HTR-8/SVneo (cell line): ENCODE results near the gene AKNA.
"Not testable (repeated sequence)": the region's sequence is repeated elsewhere in the genome, so short reads cannot be mapped to it uniquely, and the experiment has no call there.

Experiments used
- DNase-seq: peaks from one replicate; pipeline ENCODE4 v3.0.0; 2011; ENCODE audit warnings: low spot score, mixed read lengths; ENCODE audit not compliant: insufficient read length
- FAIRE-seq: peaks from 2 replicates; lab custom pipeline; 2011; peaks lifted over from hg19 to GRCh38; lab: Jason Lieb, UNC

AKNA gene

DNA sequence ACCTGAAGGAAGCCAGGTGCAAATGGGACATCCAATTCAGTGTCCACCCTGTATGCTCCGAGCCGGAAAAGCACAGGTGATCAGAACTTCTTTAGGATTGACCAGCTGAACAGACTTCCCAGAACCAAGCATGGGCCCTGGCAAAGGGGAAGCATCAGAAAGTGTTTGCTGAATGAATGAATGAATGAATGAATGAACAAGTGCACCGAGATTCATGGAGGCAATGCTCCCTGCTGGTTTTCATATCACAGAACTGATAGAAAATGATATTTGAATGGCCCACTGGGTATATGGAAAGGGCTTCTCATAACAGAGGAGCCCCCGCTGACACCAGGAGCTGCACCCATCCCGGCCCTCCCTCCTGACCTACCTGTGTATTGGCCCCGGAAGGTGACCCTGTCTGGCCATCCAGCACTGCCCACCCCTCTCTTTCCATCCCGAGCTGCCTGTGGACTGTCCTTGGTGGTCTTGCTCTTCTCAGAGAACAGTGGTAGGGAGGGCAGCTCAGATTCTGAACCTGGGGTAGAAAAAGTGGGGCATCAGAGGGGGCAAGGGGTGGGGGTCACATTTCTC lies 42.2 kb downstream of the AKNA start:
- no peak for DNase-seq
- no peak for FAIRE-seq

DNA sequence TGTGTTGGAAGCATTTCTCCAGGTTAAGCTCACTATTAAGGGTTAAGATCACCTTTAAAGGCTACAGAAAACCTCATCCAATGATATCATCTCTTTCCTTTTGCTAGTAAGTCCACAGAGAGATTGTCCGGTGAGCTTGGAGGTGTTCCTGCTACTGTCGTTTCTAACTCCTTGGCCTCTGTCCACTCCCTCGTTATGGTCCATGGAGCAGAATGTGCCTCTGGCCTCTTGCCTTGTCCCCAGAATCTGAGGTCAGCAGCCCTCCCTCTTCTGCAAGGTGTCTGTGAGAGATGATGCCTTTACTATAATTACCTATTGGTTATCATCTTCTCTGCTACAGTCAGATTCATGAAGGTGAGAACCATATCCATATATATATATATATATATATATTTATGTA lies 43.1 kb downstream of the AKNA start:
- DNase-seq, result no peak
- no peak for FAIRE-seq

DNA sequence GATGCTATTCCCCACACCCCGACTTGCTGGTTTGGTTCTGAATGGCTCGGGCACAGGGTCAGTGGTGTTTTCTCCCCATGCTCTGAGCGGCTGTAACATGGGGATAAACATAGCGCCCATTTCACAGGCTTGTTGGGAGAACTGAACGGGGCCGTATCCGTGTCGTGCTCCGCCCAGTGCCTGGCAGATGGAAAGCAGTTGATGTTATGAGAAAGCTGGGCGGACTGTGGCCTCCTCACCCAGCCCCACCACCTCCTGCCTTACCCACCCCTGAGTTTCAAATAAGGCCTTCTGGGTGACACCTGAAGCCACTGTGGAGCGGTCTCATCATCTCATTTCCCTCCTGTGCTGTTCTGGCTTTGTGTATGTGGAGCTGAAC lies 43.6 kb downstream of the AKNA start:
- FAIRE-seq (no peak), DNase-seq (no peak)

- DNase-seq (no peak), FAIRE-seq (no peak)
Measured at GRCh38 chr9:114343471-114344187, 44.2 kb downstream of the AKNA start.

DNA sequence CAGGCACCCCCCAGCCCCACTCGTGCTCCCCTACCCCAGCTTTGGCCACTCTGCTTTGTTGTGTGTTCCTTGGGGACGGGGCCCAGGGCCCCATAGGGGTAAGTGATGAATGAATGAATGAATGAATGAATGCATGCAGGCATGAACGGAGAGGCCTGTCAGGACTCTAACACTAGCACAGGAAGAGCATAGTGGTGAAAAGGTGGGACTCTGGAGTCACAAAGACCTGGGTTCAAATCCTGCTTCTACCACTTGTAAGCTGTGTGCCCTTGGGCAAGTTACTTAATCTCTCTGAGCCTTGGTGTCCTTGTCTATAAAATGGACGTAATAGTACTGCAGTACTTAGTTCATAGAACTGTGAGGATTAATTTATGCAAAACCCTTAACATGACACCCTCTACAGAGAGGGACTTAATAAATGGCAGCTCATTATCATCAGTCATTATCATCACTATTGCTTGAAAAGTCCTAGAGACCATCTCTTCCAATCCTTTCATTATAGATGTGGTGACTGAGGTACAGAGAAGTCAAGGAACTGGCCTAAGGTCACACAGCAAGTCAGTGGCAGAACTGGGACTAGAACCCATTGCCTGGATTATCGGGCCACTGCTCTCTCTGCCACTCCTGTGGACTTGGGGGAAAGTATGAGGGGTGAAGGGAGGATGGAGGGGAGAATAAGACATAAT lies 44.9 kb downstream of the AKNA start:
- FAIRE-seq (no peak), DNase-seq (no peak)

DNA sequence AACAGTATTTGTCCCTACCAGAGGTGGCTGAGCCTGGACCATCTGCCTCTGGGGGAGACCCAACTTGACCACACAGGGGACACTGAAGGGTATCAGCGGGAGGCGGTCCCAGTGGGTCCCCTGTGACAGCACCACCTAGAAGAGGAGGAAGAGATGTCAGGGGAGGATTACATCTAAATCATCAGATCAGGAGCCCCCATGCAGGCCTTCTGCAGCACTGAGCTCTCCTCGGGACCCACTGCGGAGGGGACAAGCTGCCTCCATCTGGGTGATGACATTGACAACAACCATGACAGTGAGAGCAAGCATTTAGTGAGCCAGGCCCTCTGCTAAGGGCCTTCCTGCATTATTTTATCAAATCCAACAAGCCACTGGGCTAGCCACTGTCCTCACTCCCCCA lies 45.8 kb downstream of the AKNA start:
- DNase-seq (no peak), FAIRE-seq (no peak)

- FAIRE-seq (no peak), DNase-seq (no peak)
Measured at GRCh38 chr9:114341152-114341830, 46.5 kb downstream of the AKNA start.

DNA sequence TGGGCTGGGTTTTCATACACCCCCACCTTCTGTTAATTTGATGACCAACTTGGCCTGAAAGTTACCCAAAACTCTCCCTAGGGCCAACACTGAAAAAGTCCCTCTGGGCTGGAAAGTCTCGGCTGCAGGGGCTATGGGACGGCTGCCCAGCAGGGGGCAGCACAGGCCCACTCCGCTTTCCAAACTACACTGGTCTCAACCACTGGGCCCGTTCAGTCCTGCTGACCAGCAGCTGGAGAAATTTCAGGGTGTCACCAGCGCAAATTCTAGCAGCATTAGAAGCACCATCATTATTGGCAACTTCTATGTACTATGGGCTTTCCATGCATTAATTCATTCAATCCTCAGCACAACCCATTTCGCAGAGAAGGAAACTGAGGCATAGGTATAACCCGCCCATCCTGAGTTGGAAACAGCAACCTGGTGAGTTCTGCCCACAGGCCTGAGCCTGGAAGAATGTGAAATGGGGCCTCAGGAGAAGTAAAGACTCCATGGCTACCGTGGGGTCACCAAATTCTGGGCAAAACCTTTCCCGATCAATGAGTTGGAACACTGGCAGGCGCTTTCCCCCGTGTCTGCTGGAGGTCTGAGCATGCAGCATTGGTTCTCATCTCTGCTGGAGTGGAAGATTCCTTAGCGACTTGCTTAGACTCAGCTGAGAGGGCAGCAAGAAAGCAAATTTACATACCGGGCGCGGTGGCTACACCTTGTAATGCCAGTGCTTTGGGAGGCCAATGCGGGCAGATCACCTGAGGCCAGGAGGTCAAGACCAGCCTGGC lies 48.5 kb downstream of the AKNA start:
- DNase-seq (peak; percentile 70), FAIRE-seq (no peak)

GRCh38 chr9:114338187-114338586 lies 49.6 kb downstream of the AKNA start:
- DNase-seq (no peak), FAIRE-seq (no peak)

DNA sequence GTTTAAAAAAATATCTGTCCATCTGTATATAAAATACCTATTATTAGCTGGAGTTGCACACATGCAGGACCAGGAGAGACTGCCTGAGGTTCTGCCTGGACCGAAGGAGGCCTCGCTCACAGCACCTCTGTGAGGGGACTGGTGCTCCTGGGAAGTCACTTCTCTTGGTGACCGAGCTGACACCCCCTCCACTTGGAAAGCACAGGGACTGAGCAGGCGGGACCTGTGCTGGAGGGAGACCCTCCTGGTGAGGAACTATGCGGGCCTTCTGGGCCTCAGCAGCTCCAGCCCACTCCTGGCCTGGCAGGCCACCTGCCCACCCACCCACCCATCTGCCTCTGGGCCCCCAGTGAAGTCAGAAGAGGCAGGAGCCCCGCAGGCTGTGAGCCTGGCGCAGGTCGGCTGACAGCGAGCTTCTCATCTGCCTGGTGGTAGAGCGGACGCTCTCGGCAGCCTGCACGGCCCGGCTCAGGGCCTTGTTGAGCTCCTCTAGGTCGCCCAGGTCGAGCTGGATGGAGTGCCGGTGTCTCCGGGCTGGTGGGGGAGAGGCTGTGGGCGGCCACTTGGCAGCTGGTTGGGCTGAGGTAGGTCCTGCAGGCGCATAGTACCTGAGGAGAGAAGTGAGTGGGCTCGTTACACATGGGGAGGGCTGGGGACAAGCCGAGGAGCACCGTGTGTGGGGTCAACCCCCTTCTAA lies 50.9 kb downstream of the AKNA start:
- DNase-seq (no peak), FAIRE-seq (no peak)

- DNase-seq (no peak), FAIRE-seq (no peak)
Measured at GRCh38 chr9:114336157-114336556, 51.6 kb downstream of the AKNA start.

GRCh38 chr9:114335745-114336144 lies 52.0 kb downstream of the AKNA start:
- DNase-seq (no peak), FAIRE-seq (no peak)

DNA sequence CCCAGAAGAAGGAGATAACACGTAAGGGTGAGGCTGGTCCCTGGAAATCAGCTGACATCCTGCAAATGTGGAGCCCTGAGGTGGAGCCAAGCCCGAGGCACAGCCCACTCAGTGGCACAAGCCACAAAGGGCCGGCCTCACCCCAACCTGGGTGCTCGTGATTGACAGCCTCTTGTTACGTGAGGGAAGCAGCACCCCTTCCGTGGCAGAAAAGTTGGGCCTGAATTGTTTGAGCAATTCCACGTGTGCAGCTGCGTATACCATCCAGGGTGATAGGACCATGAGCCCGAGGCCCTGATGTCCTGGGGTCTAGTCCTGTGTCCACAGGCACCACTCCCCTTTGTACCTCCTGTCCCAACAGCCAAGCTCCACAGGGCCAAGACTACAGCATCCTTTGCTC lies 53.3 kb downstream of the AKNA start:
- FAIRE-seq, result no peak
- DNase-seq, result no peak

DNA sequence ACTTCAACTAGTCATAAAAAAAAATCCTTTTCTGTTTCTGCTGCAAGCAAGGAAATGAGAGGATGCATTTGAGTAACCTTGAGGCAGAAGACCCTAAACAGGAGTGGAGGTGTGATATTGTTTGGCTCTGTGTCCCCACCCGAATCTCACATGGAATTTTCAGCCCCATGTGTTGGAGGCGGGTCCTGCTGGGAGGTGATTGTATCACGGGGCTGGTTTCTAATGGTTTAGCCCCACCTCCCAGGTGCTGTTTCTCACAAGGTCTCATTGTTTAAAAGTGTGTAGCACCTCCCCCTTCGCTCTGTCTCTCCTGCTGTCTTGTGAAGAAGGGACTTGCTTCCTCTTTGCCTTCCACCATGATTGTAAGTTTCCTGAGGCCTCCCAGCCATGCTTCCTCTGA lies 54.1 kb downstream of the AKNA start:
- not testable (repeated sequence) for DNase-seq, FAIRE-seq

- DNase-seq, FAIRE-seq: not testable (repeated sequence)
Measured at GRCh38 chr9:114332474-114333040, 55.2 kb downstream of the AKNA start.

DNA sequence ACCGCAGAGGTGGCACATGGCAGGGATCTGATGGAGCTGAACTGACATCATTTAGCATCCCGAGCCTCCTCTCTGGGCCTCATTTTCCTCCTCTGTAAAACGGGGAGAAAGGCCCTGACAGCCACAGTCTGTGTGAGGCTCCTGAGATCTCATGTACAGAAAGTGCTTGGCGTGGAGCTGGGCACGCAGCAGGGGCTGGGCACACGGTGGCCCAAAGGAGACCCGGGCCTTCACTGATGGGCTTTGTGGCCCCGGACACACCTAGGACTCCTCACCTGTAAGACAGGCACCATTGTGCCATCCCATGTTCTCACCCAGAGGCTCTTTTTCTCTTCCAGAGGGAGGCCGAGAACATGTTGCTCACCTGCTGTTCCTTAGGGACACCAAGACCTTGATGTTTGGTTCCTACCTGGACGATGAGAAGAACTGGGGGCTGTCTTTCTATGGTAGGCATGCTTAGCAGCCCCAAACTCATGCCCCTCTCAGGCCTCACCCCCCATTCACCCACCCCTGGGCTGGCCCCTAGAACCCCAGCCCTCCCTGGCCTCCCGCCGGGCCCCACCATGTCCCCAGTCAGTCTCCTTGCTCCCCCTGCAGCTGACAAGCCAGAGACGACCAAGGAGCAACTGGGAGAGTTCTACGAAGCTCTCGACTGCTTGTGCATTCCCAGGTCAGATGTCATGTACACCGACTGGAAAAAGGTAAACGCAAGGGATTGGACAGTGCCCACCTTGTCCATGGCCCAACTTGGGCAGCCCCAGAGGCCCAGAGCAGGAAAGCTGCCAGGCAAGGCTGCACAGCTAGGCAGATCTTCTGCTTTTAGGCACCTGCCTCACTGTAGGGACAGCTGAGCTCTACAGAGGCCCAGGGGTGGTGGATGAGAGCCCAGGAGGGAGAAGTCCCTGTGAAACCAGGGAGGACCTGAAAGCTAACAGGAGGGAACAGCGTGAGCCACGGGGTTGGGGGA lies 56.3 kb downstream of the AKNA start:
- peak; percentile 46 for FAIRE-seq
- DNase-seq, result not testable (repeated sequence)

- no peak for FAIRE-seq
Measured at GRCh38 chr9:114330636-114331035, 57.1 kb downstream of the AKNA start.

DNA sequence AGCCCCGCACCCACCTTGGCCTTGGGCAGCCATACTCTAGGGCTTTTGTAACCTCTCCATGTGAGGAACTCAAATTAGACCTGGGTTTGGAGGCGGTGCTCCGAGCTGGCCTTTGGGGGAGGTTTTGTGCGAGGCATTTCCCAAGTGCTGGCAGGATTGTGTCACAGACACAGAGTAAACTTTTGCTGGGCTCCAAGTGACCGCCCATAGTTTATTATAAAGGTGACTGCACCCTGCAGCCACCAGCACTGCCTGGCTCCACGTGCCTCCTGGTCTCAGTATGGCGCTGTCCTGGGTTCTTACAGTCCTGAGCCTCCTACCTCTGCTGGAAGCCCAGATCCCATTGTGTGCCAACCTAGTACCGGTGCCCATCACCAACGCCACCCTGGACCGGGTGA lies 58.2 kb downstream of the AKNA start, which contains the start of gene ORM2:
TSS of gene ORM2 (plus strand) at position 245 of the 398 bp plus-strand sequence. CDS start at position 281, 36 bp downstream.
- FAIRE-seq, DNase-seq: not testable (repeated sequence)

More at GRCh38 chr9:114330636-114331035, 57.1 kb downstream of the AKNA start:
- no peak for DNase-seq
